HepG2 (cell line): ENCODE results near the gene ABCB10. TPM values are rescaled to one million over a fixed set of nuclear protein-coding genes. Genes with fewer than 3 reads are reported as not detected.

Source experiments
- BHLHE40 ChIP-seq: IDR thresholded peaks from 2 replicates; pipeline ENCODE4 v1.6.1; 2011; ENCODE audit warnings: low read length, improper control_type of control experiment
- DPF2 ChIP-seq: sonication (generic); formaldehyde crosslinking; IDR thresholded peaks from 2 replicates; pipeline ENCODE4 v1.4.0; 2020; ENCODE audit warnings: mild to moderate bottlenecking, low read depth, missing genetic modification reagents, borderline replicate concordance
- HDAC2 ChIP-seq: sonication (generic); formaldehyde crosslinking; IDR thresholded peaks from 2 replicates; pipeline ENCODE4 v1.4.0; 2020; ENCODE audit warnings: missing genetic modification reagents
- HMG20A ChIP-seq: IDR thresholded peaks from 2 replicates; pipeline ENCODE4 v1.6.1; 2016; ENCODE audit warnings: borderline replicate concordance
- MEIS1 ChIP-seq: sonication (generic); formaldehyde crosslinking; IDR thresholded peaks from 2 replicates; pipeline ENCODE4 v1.9.0; 2021; ENCODE audit warnings: mild to moderate bottlenecking, missing genetic modification reagents, moderate library complexity, borderline replicate concordance
- NFATC3 ChIP-seq: sonication (generic); formaldehyde crosslinking; IDR thresholded peaks from 2 replicates; pipeline ENCODE4 v1.5.1; 2020; ENCODE audit warnings: mild to moderate bottlenecking, missing genetic modification reagents
- SALL1 ChIP-seq: sonication (generic); formaldehyde crosslinking; IDR thresholded peaks from 2 replicates; pipeline ENCODE4 v1.8.0; 2022; ENCODE audit warnings: mild to moderate bottlenecking, missing genetic modification reagents
- SMARCE1 ChIP-seq: fragments of 450-650 bp; IDR thresholded peaks from 2 replicates; pipeline ENCODE4 v1.6.1; 2017; ENCODE audit warnings: borderline replicate concordance
- ZNF296 ChIP-seq: sonication (generic); formaldehyde crosslinking; conservative IDR thresholded peaks from 2 replicates; pipeline ENCODE4 v1.5.0; 2020; ENCODE audit warnings: mild to moderate bottlenecking, missing genetic modification reagents
- ZNF333 ChIP-seq: sonication (generic); formaldehyde crosslinking; IDR thresholded peaks from 2 replicates; pipeline ENCODE4 v1.4.0; 2020; ENCODE audit warnings: mild to moderate bottlenecking, missing genetic modification reagents, borderline replicate concordance
- ZNF547 ChIP-seq: sonication (generic); formaldehyde crosslinking; IDR thresholded peaks from 2 replicates; pipeline ENCODE4 v1.5.1; 2020; ENCODE audit warnings: mild to moderate bottlenecking, missing genetic modification reagents
- ZNF75D ChIP-seq: sonication (generic); formaldehyde crosslinking; IDR thresholded peaks from 2 replicates; pipeline ENCODE4 v1.8.1; 2023; ENCODE audit warnings: missing genetic modification reagents, mild to moderate bottlenecking, borderline replicate concordance
- polyA plus RNA-seq, 8 experiments: library from polyadenylated mRNA; depleted of rRNA in 3 of 8; stranded (reverse) in 7 of 8; unstranded in 1 of 8; fragments of >200 nt; fragmentation: Illumina TruSeq in 4 of 8; extraction: Trizol in 4 of 8; gene quantifications; 2 replicates each; pipeline versions ENCODE4 v1.2.1 to v1.2.3, GENCODE V29; 2011 to 2016; ENCODE audit warnings: low read depth in 4 of 8, missing spikeins in 1 of 8, mixed read lengths in 1 of 8; ENCODE audit not compliant: insufficient read depth in 1 of 8
- total RNA-seq, 5 experiments: library from RNA; depleted of rRNA; stranded (reverse); fragments of >200 nt; fragmentation: Illumina TruSeq; extraction: Trizol; gene quantifications; 2 replicates each; pipeline ENCODE4 v1.2.3, GENCODE V29; 2016; ENCODE audit warnings: low read depth in 1 of 5
- TF ChIP-seq, protein P1 (sequence below): sonication (generic); formaldehyde crosslinking; IDR thresholded peaks from 2 replicates; pipeline ENCODE4 v1.5.1; 2020; ENCODE audit warnings: mild to moderate bottlenecking, missing genetic modification reagents
- TF ChIP-seq, protein P2 (sequence below): IDR thresholded peaks from 2 replicates; pipeline ENCODE4 v1.6.1; 2012; ENCODE audit warnings: inconsistent platforms
- TF ChIP-seq, protein P3 (sequence below): IDR thresholded peaks from 2 replicates; pipeline ENCODE4 v1.6.1; 2016; ENCODE audit warnings: low read depth, missing genetic modification reagents, missing compliant biosample characterization
- TF ChIP-seq, protein P4 (sequence below): sonication (generic); formaldehyde crosslinking; IDR thresholded peaks from 2 replicates; pipeline ENCODE4 v1.5.1; 2020; ENCODE audit warnings: missing genetic modification reagents, mild to moderate bottlenecking, borderline replicate concordance
- TF ChIP-seq, protein P5 (sequence below): IDR thresholded peaks from 2 replicates; pipeline ENCODE4 v1.6.1; 2016; ENCODE audit warnings: mild to moderate bottlenecking

Gene ABCB10
- total and polyA plus RNA-seq, 2 of the 13 experiments (the other 11 are each of a cell fraction or from before 2014, with no cell fraction given), result 11.2 to 28.9 TPM

DNA sequence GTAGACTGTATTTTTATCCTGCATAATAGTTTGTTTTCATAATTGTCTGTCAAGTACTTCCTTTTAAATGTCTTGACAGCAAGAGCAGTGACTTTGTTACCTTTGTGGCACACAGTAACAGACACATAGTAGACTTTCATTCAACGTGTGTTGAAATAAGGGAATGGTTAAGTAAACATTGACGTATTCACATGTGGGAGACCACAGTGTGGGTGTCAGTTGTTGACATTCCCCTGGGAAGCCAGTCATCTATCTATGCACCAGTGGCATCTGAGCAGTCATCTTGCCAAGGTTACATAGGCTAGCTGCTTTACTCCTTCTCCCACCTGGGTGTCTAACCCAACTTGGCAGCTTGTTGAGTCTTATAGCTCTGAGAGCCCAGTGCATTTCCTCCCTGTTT lies 48.9 kb downstream of the ABCB10 start (continued):
- TF ChIP-seq, protein P1, sequence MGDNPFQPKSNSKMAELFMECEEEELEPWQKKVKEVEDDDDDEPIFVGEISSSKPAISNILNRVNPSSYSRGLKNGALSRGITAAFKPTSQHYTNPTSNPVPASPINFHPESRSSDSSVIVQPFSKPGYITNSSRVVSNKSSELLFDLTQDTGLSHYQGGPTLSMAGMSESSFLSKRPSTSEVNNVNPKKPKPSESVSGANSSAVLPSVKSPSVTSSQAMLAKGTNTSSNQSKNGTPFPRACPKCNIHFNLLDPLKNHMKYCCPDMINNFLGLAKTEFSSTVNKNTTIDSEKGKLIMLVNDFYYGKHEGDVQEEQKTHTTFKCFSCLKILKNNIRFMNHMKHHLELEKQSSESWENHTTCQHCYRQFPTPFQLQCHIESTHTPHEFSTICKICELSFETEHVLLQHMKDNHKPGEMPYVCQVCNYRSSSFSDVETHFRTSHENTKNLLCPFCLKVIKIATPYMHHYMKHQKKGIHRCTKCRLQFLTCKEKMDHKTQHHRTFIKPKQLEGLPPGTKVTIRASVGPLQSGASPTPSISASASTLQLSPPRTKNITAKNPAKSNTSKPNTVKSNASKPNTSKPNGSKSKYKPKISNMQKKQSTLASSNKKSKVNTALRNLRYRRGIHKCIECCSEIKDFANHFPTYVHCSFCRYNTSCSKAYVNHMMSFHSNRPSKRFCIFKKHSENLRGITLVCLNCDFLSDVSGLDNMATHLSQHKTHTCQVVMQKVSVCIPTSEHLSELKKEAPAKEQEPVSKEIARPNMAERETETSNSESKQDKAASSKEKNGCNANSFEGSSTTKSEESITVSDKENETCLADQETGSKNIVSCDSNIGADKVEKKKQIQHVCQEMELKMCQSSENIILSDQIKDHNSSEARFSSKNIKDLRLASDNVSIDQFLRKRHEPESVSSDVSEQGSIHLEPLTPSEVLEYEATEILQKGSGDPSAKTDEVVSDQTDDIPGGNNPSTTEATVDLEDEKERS, result no peak
- TF ChIP-seq, protein P2, sequence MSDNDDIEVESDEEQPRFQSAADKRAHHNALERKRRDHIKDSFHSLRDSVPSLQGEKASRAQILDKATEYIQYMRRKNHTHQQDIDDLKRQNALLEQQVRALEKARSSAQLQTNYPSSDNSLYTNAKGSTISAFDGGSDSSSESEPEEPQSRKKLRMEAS, result peak; percentile 83
- TF ChIP-seq, protein P3, sequence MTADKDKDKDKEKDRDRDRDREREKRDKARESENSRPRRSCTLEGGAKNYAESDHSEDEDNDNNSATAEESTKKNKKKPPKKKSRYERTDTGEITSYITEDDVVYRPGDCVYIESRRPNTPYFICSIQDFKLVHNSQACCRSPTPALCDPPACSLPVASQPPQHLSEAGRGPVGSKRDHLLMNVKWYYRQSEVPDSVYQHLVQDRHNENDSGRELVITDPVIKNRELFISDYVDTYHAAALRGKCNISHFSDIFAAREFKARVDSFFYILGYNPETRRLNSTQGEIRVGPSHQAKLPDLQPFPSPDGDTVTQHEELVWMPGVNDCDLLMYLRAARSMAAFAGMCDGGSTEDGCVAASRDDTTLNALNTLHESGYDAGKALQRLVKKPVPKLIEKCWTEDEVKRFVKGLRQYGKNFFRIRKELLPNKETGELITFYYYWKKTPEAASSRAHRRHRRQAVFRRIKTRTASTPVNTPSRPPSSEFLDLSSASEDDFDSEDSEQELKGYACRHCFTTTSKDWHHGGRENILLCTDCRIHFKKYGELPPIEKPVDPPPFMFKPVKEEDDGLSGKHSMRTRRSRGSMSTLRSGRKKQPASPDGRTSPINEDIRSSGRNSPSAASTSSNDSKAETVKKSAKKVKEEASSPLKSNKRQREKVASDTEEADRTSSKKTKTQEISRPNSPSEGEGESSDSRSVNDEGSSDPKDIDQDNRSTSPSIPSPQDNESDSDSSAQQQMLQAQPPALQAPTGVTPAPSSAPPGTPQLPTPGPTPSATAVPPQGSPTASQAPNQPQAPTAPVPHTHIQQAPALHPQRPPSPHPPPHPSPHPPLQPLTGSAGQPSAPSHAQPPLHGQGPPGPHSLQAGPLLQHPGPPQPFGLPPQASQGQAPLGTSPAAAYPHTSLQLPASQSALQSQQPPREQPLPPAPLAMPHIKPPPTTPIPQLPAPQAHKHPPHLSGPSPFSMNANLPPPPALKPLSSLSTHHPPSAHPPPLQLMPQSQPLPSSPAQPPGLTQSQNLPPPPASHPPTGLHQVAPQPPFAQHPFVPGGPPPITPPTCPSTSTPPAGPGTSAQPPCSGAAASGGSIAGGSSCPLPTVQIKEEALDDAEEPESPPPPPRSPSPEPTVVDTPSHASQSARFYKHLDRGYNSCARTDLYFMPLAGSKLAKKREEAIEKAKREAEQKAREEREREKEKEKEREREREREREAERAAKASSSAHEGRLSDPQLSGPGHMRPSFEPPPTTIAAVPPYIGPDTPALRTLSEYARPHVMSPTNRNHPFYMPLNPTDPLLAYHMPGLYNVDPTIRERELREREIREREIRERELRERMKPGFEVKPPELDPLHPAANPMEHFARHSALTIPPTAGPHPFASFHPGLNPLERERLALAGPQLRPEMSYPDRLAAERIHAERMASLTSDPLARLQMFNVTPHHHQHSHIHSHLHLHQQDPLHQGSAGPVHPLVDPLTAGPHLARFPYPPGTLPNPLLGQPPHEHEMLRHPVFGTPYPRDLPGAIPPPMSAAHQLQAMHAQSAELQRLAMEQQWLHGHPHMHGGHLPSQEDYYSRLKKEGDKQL (CRISPR knock-in tag), result 0 out of 2 replicates have a peak, but pooled peaks have one; percentile 30
- TF ChIP-seq DPF2 (CRISPR knock-in tag) (peak; percentile 74; the same call in 1 of the 2 replicates), HMG20A (CRISPR knock-in tag) (peak; percentile 83; the same call in 1 of the 2 replicates), SMARCE1 (no peak), MEIS1 (CRISPR knock-in tag) (peak; percentile 40; the same call in 1 of the 2 replicates), SALL1 (CRISPR knock-in tag) (peak; percentile 22; the same call in 1 of the 2 replicates), BHLHE40 (peak; percentile 33; the same call in 1 of the 2 replicates), HDAC2 (CRISPR knock-in tag) (peak; percentile 76; the same call in 1 of the 2 replicates), ZNF75D (CRISPR knock-in tag) (no peak), ZNF547 (CRISPR knock-in tag) (0 out of 2 replicates have a peak, but pooled peaks have one; percentile 19), ZNF296 (CRISPR knock-in tag) (no peak), NFATC3 (CRISPR knock-in tag) (no peak), ZNF333 (CRISPR knock-in tag) (no peak)
- TF ChIP-seq, protein P4, sequence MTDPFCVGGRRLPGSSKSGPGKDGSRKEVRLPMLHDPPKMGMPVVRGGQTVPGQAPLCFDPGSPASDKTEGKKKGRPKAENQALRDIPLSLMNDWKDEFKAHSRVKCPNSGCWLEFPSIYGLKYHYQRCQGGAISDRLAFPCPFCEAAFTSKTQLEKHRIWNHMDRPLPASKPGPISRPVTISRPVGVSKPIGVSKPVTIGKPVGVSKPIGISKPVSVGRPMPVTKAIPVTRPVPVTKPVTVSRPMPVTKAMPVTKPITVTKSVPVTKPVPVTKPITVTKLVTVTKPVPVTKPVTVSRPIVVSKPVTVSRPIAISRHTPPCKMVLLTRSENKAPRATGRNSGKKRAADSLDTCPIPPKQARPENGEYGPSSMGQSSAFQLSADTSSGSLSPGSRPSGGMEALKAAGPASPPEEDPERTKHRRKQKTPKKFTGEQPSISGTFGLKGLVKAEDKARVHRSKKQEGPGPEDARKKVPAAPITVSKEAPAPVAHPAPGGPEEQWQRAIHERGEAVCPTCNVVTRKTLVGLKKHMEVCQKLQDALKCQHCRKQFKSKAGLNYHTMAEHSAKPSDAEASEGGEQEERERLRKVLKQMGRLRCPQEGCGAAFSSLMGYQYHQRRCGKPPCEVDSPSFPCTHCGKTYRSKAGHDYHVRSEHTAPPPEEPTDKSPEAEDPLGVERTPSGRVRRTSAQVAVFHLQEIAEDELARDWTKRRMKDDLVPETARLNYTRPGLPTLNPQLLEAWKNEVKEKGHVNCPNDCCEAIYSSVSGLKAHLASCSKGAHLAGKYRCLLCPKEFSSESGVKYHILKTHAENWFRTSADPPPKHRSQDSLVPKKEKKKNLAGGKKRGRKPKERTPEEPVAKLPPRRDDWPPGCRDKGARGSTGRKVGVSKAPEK, result no peak
- TF ChIP-seq, protein P5, sequence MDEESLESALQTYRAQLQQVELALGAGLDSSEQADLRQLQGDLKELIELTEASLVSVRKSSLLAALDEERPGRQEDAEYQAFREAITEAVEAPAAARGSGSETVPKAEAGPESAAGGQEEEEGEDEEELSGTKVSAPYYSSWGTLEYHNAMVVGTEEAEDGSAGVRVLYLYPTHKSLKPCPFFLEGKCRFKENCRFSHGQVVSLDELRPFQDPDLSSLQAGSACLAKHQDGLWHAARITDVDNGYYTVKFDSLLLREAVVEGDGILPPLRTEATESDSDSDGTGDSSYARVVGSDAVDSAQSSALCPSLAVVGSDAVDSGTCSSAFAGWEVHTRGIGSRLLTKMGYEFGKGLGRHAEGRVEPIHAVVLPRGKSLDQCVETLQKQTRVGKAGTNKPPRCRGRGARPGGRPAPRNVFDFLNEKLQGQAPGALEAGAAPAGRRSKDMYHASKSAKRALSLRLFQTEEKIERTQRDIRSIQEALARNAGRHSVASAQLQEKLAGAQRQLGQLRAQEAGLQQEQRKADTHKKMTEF (CRISPR knock-in tag), result peak; percentile 51; the same call in 1 of the 2 replicates
